ENCODE results near the gene FARP1.

The FARP1 gene

GRCh38 chr13:98489446-98490194 is 346.7 kb downstream of the FARP1 start:
- no peak for DNase-seq (ENCODE audit: low read depth)
- no peak for TF ChIP-seq CTCF (conservative IDR thresholded peaks at IDR 0.05; ENCODE audit: control insufficient read depth, insufficient read depth, low read depth, low read length)
- H3K4me3 ChIP-seq (ENCODE audit: control insufficient read depth, low read depth, low read length): no peak overlapping the region

- H3K4me3 ChIP-seq (ENCODE audit: control insufficient read depth, low read depth, low read length): no peak overlapping the region
- no peak for DNase-seq (ENCODE audit: low read depth)
- TF ChIP-seq CTCF (conservative IDR thresholded peaks at IDR 0.05; ENCODE audit: control insufficient read depth, insufficient read depth, low read depth, low read length): no peak
Measured at GRCh38 chr13:98490195-98490836, 347.4 kb downstream of the FARP1 start.

- DNase-seq (ENCODE audit: low read depth): no peak
- H3K4me3 ChIP-seq (ENCODE audit: control insufficient read depth, low read depth, low read length): no peak overlapping the region
- no peak for TF ChIP-seq CTCF (conservative IDR thresholded peaks at IDR 0.05; ENCODE audit: control insufficient read depth, insufficient read depth, low read depth, low read length)
Measured at GRCh38 chr13:98490866-98491265, 348.0 kb downstream of the FARP1 start.

- no peak for TF ChIP-seq CTCF (conservative IDR thresholded peaks at IDR 0.05; ENCODE audit: control insufficient read depth, insufficient read depth, low read depth, low read length)
- DNase-seq (ENCODE audit: low read depth): no peak
Measured at GRCh38 chr13:98492335-98493041, 349.6 kb downstream of the FARP1 start.

GRCh38 chr13:98493042-98493712 is 350.3 kb downstream of the FARP1 start:
- no peak for TF ChIP-seq CTCF (conservative IDR thresholded peaks at IDR 0.05; ENCODE audit: control insufficient read depth, insufficient read depth, low read depth, low read length)
- H3K4me3 ChIP-seq (ENCODE audit: control insufficient read depth, low read depth, low read length): no peak overlapping the region
- no peak for DNase-seq (ENCODE audit: low read depth)

More at GRCh38 chr13:98492335-98493041, 349.6 kb downstream of the FARP1 start:
- no peak overlapping the region for H3K4me3 ChIP-seq (ENCODE audit: control insufficient read depth, low read depth, low read length)

GRCh38 chr13:98494769-98495168 is 351.9 kb downstream of the FARP1 start:
- no peak for DNase-seq (ENCODE audit: low read depth)
- H3K4me3 ChIP-seq (ENCODE audit: control insufficient read depth, low read depth, low read length): no peak overlapping the region
- no peak for TF ChIP-seq CTCF (conservative IDR thresholded peaks at IDR 0.05; ENCODE audit: control insufficient read depth, insufficient read depth, low read depth, low read length)
